Germinal center (tissue), 1 donor: ENCODE results near the gene PAK1.

Experiments used
- DNase-seq: peaks from one replicate; pipeline ENCODE4 v3.0.0; 2012; ENCODE audit warnings: mixed read lengths, low spot score

PAK1 gene

DNA sequence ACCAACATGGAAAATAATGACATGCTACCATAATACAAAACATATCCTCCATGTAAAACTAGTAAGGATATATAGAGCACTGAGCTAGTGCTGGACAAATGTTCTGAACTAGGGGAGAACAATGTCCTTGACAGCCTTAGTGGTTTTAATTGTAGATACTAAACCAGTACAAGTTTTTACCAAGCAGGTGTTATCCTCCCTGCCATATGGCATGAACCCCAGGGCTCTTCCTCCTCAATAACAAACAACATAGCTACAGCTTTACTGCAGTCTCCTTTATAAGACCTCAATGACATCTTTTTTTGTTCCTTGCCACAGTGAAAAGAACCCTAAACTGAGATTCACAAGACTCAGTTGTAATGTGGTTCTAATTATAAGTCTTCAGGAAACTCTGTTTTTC lies 102.2 kb downstream of the PAK1 start:
- no peak for DNase-seq

- DNase-seq, result no peak
These were observed 103.7 kb downstream of the PAK1 start for GRCh38 chr11:77370217-77370616.

- no peak for DNase-seq
These were observed 112.7 kb downstream of the PAK1 start for GRCh38 chr11:77361184-77361583.

DNA sequence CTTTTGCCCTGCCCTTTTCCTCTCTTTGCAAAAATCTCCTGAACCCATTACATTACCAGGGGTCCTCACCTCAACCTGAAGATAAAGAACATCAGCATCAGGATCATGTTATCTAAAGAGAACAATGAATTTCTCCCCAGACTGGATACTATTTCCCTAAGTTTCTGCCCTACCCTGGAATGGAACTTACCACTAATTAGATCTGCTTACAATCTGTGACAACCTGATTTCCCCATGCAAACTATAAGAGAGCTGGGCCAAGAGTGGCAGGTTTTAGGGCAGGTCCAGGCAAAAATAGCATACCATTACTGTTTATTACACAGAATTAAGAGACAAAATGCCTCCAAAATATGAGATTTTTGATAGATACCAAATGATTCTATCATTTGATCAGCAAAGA lies 114.4 kb downstream of the PAK1 start:
- no peak for DNase-seq

DNA sequence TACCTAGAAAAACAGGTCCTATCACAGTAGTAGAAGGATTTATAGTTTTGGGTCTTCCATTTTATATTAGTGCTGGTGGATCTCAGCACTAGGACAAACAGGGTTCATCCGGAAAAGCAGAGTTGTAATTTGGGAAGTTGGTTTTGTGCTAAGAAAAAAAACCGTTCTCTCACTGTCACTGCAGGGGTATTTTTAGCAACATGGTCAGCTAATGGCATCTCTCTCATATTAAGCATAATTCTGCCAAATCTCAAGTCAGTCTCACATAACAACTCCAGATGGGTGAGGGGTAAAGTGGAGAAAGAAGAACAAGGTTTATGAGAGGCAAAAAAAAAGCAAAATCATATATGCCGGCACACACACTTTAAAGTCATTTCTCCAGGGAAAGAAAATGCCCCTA lies 120.8 kb downstream of the PAK1 start:
- no peak for DNase-seq

GRCh38 chr11:77351281-77351886 lies 122.5 kb downstream of the PAK1 start:
- DNase-seq, result no peak

DNA sequence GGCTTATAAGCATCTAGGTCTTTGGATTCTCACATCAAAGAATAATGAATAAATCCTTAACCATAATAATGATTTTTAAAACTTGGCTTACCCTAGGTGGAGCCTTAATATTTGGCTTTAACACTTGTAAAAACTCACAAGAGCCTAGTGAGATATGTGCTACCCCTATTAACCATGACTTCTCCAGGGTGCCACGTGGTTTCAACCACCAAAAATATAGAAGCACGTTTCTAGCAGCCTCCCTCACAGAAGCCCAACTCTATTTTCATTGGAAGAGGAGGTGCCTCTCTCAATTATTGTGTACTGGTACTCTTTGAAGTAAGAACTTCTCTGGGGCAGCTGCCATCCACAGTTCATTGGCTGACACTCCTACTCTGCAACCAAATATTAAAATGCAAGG lies 125.9 kb downstream of the PAK1 start:
- no peak for DNase-seq

DNA sequence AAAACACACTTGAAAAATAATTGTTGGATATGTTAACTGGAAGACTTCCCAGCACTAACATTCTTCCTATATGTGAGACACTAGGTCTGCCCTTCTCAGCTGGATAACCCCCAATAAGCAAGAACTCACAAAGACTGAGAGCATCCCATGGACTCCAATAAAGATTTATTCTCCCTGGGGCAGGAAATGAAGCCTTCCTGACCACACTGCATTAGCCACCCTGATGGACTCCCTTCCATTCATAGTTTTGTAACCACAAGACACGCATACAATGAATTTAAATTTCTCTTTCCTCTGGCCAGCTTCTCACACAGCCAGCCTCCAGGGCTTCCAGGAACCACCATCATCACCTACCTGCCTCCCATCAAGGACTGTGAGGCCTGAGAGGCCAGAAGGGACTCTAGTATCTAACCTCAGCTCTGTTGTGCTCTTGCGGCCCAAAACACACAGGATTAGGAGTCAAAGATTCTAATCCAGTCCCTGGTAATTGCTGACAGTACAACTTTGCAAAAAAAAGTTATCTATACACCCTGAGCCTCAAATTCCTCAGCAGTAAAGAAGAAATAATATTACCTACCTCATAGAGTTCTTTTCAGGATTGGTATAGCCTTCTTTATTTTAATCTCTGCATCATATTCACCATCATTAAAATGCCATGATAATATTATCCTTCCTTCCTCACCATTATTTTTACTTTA lies 126.8 kb downstream of the PAK1 start:
- DNase-seq, result no peak

- DNase-seq, result no peak
These were observed 128.3 kb downstream of the PAK1 start for GRCh38 chr11:77345621-77346020.

DNA sequence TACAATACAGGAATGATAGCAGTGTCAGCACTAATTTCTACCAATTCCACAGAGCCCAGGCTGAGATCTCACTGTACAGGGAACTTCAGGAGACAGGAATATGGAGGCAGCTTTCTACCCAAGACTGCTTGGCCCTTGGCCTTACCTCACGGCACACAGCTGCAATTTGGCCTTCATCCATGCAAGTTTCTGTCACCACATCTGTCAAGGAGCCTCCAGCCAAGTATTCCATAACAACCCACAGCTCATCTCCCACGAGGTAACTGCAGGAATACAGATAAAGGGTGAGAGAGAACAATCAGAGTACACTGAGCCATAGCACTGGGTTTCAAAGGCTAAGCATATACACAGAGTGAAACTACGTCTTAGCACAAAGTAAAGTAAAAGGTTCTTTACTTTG lies 133.4 kb downstream of the PAK1 start:
- no peak for DNase-seq

DNA sequence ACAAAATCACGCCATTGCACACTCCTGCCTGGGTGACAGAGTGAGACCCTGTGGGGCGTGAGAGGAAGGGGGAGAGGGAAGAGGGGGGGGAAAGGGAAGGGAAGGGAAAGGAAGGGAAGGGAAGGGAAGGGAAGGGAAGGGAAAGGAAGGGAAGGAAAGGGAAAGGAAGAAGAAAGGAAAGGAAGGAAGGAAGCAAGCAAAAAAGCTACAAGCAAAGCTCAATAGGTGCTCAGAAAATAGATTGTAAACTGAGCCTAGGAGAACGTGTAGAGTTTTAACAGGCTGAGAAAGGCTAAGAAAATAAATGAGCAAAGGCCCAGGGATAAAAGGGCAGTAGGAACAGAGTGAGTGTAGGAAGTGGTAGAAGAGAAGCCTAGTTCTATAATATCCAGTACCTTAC lies 141.6 kb downstream of the PAK1 start:
- DNase-seq, result no peak

DNA sequence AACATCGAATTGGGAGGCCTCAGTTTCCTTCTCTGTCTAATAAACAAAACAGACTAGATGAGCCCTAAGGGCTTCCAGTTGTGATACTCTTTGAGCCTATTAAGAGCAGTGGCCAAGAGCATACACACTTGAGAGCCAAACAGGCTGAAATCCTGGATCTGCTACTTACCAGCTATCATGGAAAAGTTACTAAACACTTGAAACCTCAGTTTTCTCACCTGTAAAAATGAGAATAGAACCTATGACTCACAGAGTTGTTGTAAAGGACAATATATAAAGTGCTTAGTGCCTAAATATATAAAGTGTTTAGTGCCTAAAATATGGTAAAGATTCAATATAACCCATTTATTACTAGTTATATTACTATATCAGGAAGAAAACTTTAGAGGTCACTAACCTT lies 148.7 kb downstream of the PAK1 start:
- DNase-seq, result no peak

GRCh38 chr11:77324508-77324907 lies 149.4 kb downstream of the PAK1 start:
- DNase-seq, result no peak

- DNase-seq, result no peak
These were observed 150.8 kb downstream of the PAK1 start for GRCh38 chr11:77322926-77323590.

- DNase-seq, result no peak
These were observed 151.4 kb downstream of the PAK1 start for GRCh38 chr11:77322506-77322905.

- no peak for DNase-seq
These were observed 153.5 kb downstream of the PAK1 start for GRCh38 chr11:77320351-77320750.

GRCh38 chr11:77318600-77318999 lies 155.3 kb downstream of the PAK1 start:
- DNase-seq, result no peak

DNA sequence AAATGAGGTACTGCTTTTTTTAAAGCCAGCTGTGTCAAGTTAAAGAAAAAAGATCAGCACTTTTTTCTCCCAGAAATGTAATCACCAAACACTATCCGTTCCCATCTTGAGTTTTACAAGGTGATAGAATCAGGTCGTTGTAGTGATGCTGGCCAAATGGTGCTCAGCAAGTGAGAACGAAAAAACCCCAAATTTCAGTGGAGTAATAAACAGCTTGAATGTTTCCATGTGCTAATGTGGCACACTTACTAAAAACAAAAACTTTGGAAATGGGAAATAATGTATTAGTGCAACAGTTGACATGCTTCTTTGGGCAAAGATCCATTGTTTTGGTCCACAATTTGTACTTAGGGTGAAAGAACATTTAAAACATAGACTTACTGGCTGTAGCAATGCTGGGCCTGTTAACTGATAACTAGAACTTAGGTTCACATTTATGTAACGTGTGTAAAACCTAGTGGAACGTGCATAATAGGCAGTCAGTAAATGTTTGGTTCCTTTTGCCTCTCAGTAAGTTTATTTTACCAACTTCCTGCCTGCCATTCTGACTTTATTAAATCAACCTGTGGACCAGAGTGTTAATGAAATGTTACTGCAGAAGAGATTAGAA lies 157.1 kb downstream of the PAK1 start:
- DNase-seq, result no peak

- DNase-seq, result no peak
These were observed 161.8 kb downstream of the PAK1 start for GRCh38 chr11:77312107-77312506.

- no peak for DNase-seq
These were observed 162.2 kb downstream of the PAK1 start for GRCh38 chr11:77311701-77312100.

DNA sequence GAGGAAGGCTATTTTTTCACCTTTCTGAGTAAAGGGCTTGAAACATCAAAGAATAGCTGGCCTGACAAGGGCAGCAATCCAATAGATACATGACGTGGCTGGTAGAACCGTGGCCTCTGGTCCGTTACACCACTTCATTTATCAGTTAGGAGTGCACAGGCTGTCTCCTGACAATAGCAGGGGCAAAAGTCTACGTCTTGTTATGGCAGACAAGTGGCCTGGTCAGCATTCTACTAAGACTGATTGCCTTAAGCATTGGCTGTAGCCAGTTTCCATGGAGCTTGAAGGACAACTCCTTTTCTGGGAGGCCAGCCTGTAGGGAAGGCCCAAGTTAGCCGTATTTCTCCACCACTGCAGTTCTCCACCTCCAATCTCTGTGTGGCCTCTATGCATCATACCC lies 163.2 kb downstream of the PAK1 start:
- DNase-seq, result no peak

DNA sequence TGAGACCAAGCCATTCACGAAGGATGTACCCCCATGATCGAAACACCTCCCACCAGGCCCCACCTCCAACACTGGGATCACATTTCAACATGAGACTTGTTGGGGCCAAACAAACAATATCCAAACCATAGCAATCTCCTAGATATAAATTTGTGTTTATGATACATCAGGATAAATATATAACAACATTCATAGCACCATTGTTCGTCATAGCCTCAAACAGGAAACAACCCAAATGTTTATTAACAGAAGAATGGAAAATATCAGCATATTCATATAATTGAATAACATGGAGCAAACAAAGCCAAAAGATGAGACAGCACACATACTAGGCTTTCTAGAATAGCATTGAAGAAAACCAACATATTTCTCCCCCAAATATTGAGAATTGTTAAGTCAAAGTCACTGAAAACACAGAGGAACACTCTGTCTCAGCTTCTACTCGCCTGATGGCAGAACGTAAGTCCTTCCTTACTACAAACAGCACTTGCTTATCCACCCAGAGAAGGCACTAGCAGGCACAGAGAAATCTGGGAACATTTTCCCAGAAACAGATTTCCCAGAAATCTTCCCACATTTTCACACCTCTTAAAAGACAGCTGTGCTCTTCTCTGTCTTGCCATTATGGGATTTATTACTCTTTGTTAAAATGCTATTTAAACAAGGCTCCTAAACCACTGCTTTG lies 164.4 kb downstream of the PAK1 start:
- no peak for DNase-seq

- DNase-seq, result no peak
These were observed 165.1 kb downstream of the PAK1 start for GRCh38 chr11:77308838-77309237.
